ENCODE data around the gene PLSCR3.

Gene PLSCR3

GRCh38 chr17:7407082-7407481 lies 12.8 kb upstream of the PLSCR3 start:
- no peak for DNase-seq (ENCODE audit: insufficient read length, low spot score)
- no peak for FAIRE-seq

- DNase-seq (ENCODE audit: insufficient read length, low spot score) (no peak), FAIRE-seq (no peak)
Measured at GRCh38 chr17:7406235-7406825, 12.0 kb upstream of the PLSCR3 start.

GRCh38 chr17:7405350-7406234 lies 11.3 kb upstream of the PLSCR3 start:
- FAIRE-seq (no peak), DNase-seq (ENCODE audit: insufficient read length, low spot score) (no peak)

GRCh38 chr17:7404737-7405349 lies 10.5 kb upstream of the PLSCR3 start:
- DNase-seq (ENCODE audit: insufficient read length, low spot score) (no peak), FAIRE-seq (no peak)

- DNase-seq (ENCODE audit: insufficient read length, low spot score) (peak; percentile 98), FAIRE-seq (peak; percentile 100)
Measured at GRCh38 chr17:7403977-7404736, 9.8 kb upstream of the PLSCR3 start, which contains the start of gene TMEM256. TSS of gene TMEM256 (minus strand) at chr17:7404097. CDS start at chr17:7404084, 13 bp downstream.

GRCh38 chr17:7403727-7403976 lies 9.3 kb upstream of the PLSCR3 start:
- DNase-seq (ENCODE audit: insufficient read length, low spot score): no peak
- FAIRE-seq: no peak

- DNase-seq (ENCODE audit: insufficient read length, low spot score): no peak
Measured at GRCh38 chr17:7403043-7403726, 8.9 kb upstream of the PLSCR3 start.

GRCh38 chr17:7398612-7399011 lies 4.3 kb upstream of the PLSCR3 start:
- no peak for FAIRE-seq
- DNase-seq (ENCODE audit: insufficient read length, low spot score): no peak

More at GRCh38 chr17:7403043-7403726, 8.9 kb upstream of the PLSCR3 start:
- peak; percentile 72 for FAIRE-seq

- DNase-seq (ENCODE audit: insufficient read length, low spot score): no peak
- no peak for FAIRE-seq
Measured at GRCh38 chr17:7396147-7396546, 1.8 kb upstream of the PLSCR3 start.

- peak; percentile 70 for DNase-seq (ENCODE audit: insufficient read length, low spot score)
Measured at GRCh38 chr17:7393613-7394451, 493 bp downstream of the PLSCR3 start.

GRCh38 chr17:7392696-7393612 lies 1.4 kb downstream of the PLSCR3 start:
- DNase-seq (ENCODE audit: insufficient read length, low spot score) (no peak), FAIRE-seq (no peak)

More at GRCh38 chr17:7393613-7394451, 493 bp downstream of the PLSCR3 start:
- FAIRE-seq: peak; percentile 73

- no peak for DNase-seq (ENCODE audit: insufficient read length, low spot score)
- FAIRE-seq: no peak
Measured at GRCh38 chr17:7391307-7391706, 3.0 kb downstream of the PLSCR3 start.

- DNase-seq (ENCODE audit: insufficient read length, low spot score): no peak
- FAIRE-seq: no peak
Measured at GRCh38 chr17:7389924-7390910, 4.1 kb downstream of the PLSCR3 start.

- DNase-seq (ENCODE audit: insufficient read length, low spot score): no peak
- FAIRE-seq: no peak
Measured at GRCh38 chr17:7388856-7389255, 5.5 kb downstream of the PLSCR3 start.

GRCh38 chr17:7384489-7385081 lies 9.7 kb downstream of the PLSCR3 start:
- FAIRE-seq: no peak
- DNase-seq (ENCODE audit: insufficient read length, low spot score): no peak

GRCh38 chr17:7383742-7384488 lies 10.4 kb downstream of the PLSCR3 start:
- peak; percentile 95 for DNase-seq (ENCODE audit: insufficient read length, low spot score)
- FAIRE-seq: peak; percentile 65
